CD14-positive monocyte (primary cell): ENCODE data around the gene SUSD1. TPM values are rescaled to one million over a fixed set of nuclear protein-coding genes. Genes with fewer than 3 reads are reported as not detected.
"Not testable (repeated sequence)": the region's sequence is repeated elsewhere in the genome, so short reads cannot be mapped to it uniquely, and the experiment has no call there.

Experiments
- DNase-seq, 3 donors: peaks; one replicate each; pipeline ENCODE4 v3.0.0-alpha.2; 2011 to 2022
- H2AFZ ChIP-seq: 2 replicates; pipeline ENCODE4 v1.6.0; 2012; ENCODE audit warnings: mild to moderate bottlenecking, low read depth, low read length, inconsistent platforms; ENCODE audit not compliant: insufficient read depth, poor library complexity, severe bottlenecking
- H3K27ac ChIP-seq, 2 donors: 1 replicate in 1 of 2; 2 replicates in 1 of 2; pipeline ENCODE4 v1.5.1; 2012 to 2013; ENCODE audit warnings: low read length in 2 of 2, control low read depth in 1 of 2, inconsistent platforms in 1 of 2, low read depth in 1 of 2, mild to moderate bottlenecking in 1 of 2
- H3K27me3 ChIP-seq, 2 donors: one replicate each; pipeline versions ENCODE4 v1.6.0 to v1.6.1; 2011 to 2013; ENCODE audit warnings: low read length in 2 of 2; ENCODE audit not compliant: control insufficient read depth in 2 of 2, insufficient read depth in 2 of 2
- H3K36me3 ChIP-seq, 2 donors: replicated peaks in 1 of 2; 1 replicate in 1 of 2; 2 replicates in 1 of 2; pipeline versions ENCODE4 v1.5.1 to v1.6.1; 2012 to 2013; ENCODE audit warnings: low read length in 2 of 2, control low read depth in 1 of 2, inconsistent platforms in 1 of 2, mild to moderate bottlenecking in 1 of 2; ENCODE audit not compliant: insufficient read depth in 2 of 2, control insufficient read depth in 1 of 2
- H3K4me1 ChIP-seq, 2 donors: 1 replicate in 1 of 2; 2 replicates in 1 of 2; pipeline versions ENCODE4 v1.5.1 to v1.6.1; 2012 to 2013; ENCODE audit warnings: low read length in 2 of 2, control low read depth in 1 of 2, inconsistent platforms in 1 of 2, mild to moderate bottlenecking in 1 of 2, moderate library complexity in 1 of 2; ENCODE audit not compliant: insufficient read depth in 2 of 2, control insufficient read depth in 1 of 2
- H3K4me2 ChIP-seq: replicated peaks from 2 replicates; pipeline ENCODE3; 2012; ENCODE audit warnings: low read length, moderate library complexity, mild to moderate bottlenecking; ENCODE audit not compliant: poor library complexity, severe bottlenecking; ENCODE audit errors: extremely low read depth
- H3K4me3 ChIP-seq, 3 experiments: fragments of 200-600 bp in 1 of 3; sonication (generic) in 1 of 3; replicated peaks in 1 of 3; 1 replicate in 2 of 3; 2 replicates in 1 of 3; pipeline ENCODE4 v1.5.1; 2011 to 2013; ENCODE audit warnings: low read length in 3 of 3, mild to moderate bottlenecking in 3 of 3, control low read depth in 2 of 3, low read depth in 2 of 3, inconsistent platforms in 1 of 3, moderate library complexity in 1 of 3
- H3K79me2 ChIP-seq: 2 replicates; pipeline ENCODE4 v1.6.0; 2012; ENCODE audit warnings: mild to moderate bottlenecking, control low read depth, inconsistent platforms, low read length, moderate library complexity; ENCODE audit not compliant: insufficient read depth
- H3K9ac ChIP-seq: 2 replicates; pipeline ENCODE4 v1.6.0; 2017; ENCODE audit warnings: low read length, mild to moderate bottlenecking; ENCODE audit not compliant: insufficient read depth, poor library complexity, severe bottlenecking
- H3K9me3 ChIP-seq, 2 donors: replicated peaks in 1 of 2; 1 replicate in 1 of 2; 2 replicates in 1 of 2; pipeline versions ENCODE4 v1.5.1 to v1.6.1; 2012 to 2013; ENCODE audit warnings: low read length in 2 of 2, control low read depth in 1 of 2; ENCODE audit not compliant: control insufficient read depth in 1 of 2, insufficient read depth in 1 of 2
- H4K20me1 ChIP-seq: 2 replicates; pipeline ENCODE4 v1.6.0; 2012; ENCODE audit warnings: mild to moderate bottlenecking, low read length, control low read depth, moderate library complexity; ENCODE audit not compliant: insufficient read depth
- H3K27ac Mint-ChIP-seq, 7 donors: one replicate each; pipeline ENCODE4 v1.8.0; 2020; ENCODE audit warnings: mild to moderate bottlenecking in 7 of 7, mixed read lengths in 7 of 7, moderate library complexity in 6 of 7, inconsistent platforms in 2 of 7
- H3K27me3 Mint-ChIP-seq, 3 donors: one replicate each; pipeline ENCODE4 v1.8.0; 2021 to 2022; ENCODE audit warnings: low read depth in 3 of 3, mild to moderate bottlenecking in 3 of 3, mixed read lengths in 3 of 3, moderate library complexity in 3 of 3, inconsistent platforms in 1 of 3
- H3K36me3 Mint-ChIP-seq, 2 donors: one replicate each; pipeline ENCODE4 v1.8.0; 2020; ENCODE audit warnings: mixed read lengths in 2 of 2, inconsistent platforms in 1 of 2, mild to moderate bottlenecking in 1 of 2
- H3K4me1 Mint-ChIP-seq: one replicate; pipeline ENCODE4 v1.8.0; 2020; ENCODE audit warnings: mild to moderate bottlenecking, mixed read lengths
- H3K4me3 Mint-ChIP-seq, 2 donors: one replicate each; pipeline ENCODE4 v1.8.0; 2020; ENCODE audit warnings: mild to moderate bottlenecking in 2 of 2, mixed read lengths in 2 of 2, moderate library complexity in 1 of 2
- H3K9me3 Mint-ChIP-seq, 7 donors: one replicate each; pipeline ENCODE4 v1.8.0; 2020 to 2022; ENCODE audit warnings: mixed read lengths in 7 of 7, mild to moderate bottlenecking in 6 of 7, moderate library complexity in 6 of 7, inconsistent platforms in 2 of 7
- CTCF ChIP-seq: fragments of 200-600 bp; IDR thresholded peaks from one replicate; pipeline ENCODE4 v1.8.0; 2022; ENCODE audit warnings: antibody characterized with exemption, mild to moderate bottlenecking
- WGBS: methylation state at CpG from one replicate; pipeline ENCODE4 v1.1.5; 2013; ENCODE audit warnings: missing lambda C conversion rate; ENCODE audit not compliant: insufficient coverage; 5-methylcytosine and 5-hydroxymethylcytosine counted together
- intact Hi-C, 2 donors: fragments of 100-400 bp; cut with micrococcal nuclease; formaldehyde crosslinking; loops; one replicate each; pipeline versions ENCODE4 v1.15.0 to v1.15.1; 2023
- polyA plus RNA-seq, 3 donors: library from polyadenylated mRNA; depleted of rRNA in 1 of 3; unstranded in 2 of 3; stranded (reverse) in 1 of 3; fragments of 300-500 nt in 2 of 3; fragments of >200 nt in 1 of 3; fragmentation: Illumina TruSeq in 2 of 3; gene quantifications; 1 replicate in 2 of 3; 2 replicates in 1 of 3; pipeline ENCODE4 v1.2.3, GENCODE V29; 2012 to 2021

SUSD1 gene
- polyA plus RNA-seq, 3 donors, result 29.1 to 42.3 (median 30.9) TPM

GRCh38 chr9:112135706-112136105, 39.4 kb downstream of the SUSD1 start:
- no CpG with 5 or more reads among the region's 4 CpGs for WGBS
- H3K27me3 ChIP-seq, result no peaks in the 10 kb centered on the region
- H3K4me1 Mint-ChIP-seq, result no peaks in the 10 kb centered on the region
- no peaks in the 10 kb centered on the region for H3K9me3 ChIP-seq
- peaks cover 50 to 88% of the 10 kb centered on the region in 2 donors for H3K36me3 ChIP-seq
- H3K4me3 ChIP-seq, result no peak overlapping the region
- no peak overlapping the region for H3K4me3 Mint-ChIP-seq
- no peak for TF ChIP-seq CTCF
- no peak overlapping the region for H3K27ac Mint-ChIP-seq
- no peak overlapping the region for H3K9ac ChIP-seq
- intact Hi-C loops, result no loop called here
- H4K20me1 ChIP-seq, result peaks cover 13% of the 10 kb centered on the region
- no peaks in the 10 kb centered on the region for H3K9me3 Mint-ChIP-seq
- peaks cover 50 to 76% of the 10 kb centered on the region in 2 donors for H3K36me3 Mint-ChIP-seq
- H3K4me1 ChIP-seq, result no peaks in the 10 kb centered on the region
- H3K27me3 Mint-ChIP-seq, result no peaks in the 10 kb centered on the region
- no peaks in the 10 kb centered on the region for H3K79me2 ChIP-seq
- no peak for DNase-seq
- no peak overlapping the region for H3K4me2 ChIP-seq
- H2AFZ ChIP-seq, result no peak overlapping the region
- H3K27ac ChIP-seq, result no peak overlapping the region

- H3K4me1 Mint-ChIP-seq, H3K27me3 ChIP-seq, H3K27ac ChIP-seq, H3K27ac Mint-ChIP-seq, H3K79me2 ChIP-seq, H3K4me1 ChIP-seq, H3K9ac ChIP-seq, H3K27me3 Mint-ChIP-seq, H2AFZ ChIP-seq, H3K4me2 ChIP-seq, intact Hi-C loops, H3K4me3 Mint-ChIP-seq, H3K9me3 Mint-ChIP-seq, H3K9me3 ChIP-seq, H3K4me3 ChIP-seq, DNase-seq: not testable (repeated sequence)
- peaks cover 56 to 78% of the 10 kb centered on the region in 2 donors for H3K36me3 Mint-ChIP-seq
- Histone ChIP-seq H3K36me3 (peaks cover 52 to 90% of the 10 kb centered on the region in 2 donors), H4K20me1 (peaks cover 13% of the 10 kb centered on the region)
- WGBS, result no CpG with 5 or more reads among the region's 1 CpG
Measured at GRCh38 chr9:112133806-112134205, 41.3 kb downstream of the SUSD1 start.
